OCI-LY1 (cell line): ENCODE measurements around the gene B3GNT2.

ENCODE experiments used
- H2AFZ ChIP-seq: fragments of 200-600 bp; sonication (generic), shearing (Covaris generic); 2 replicates; pipeline ENCODE4 v1.6.0; 2014; ENCODE audit warnings: antibody characterized with exemption, mild to moderate bottlenecking, low read length
- H3F3A ChIP-seq: fragments of 200-600 bp; sonication (generic), shearing (Covaris generic); 2 replicates; pipeline ENCODE4 v1.6.0; 2014; ENCODE audit warnings: mild to moderate bottlenecking, antibody characterized with exemption, low read length, moderate library complexity; ENCODE audit not compliant: insufficient read depth
- H3K27ac ChIP-seq: fragments of 200-600 bp; sonication (generic); 2 replicates; pipeline ENCODE4 v1.5.1; 2014; ENCODE audit warnings: low read length, mixed run types, mild to moderate bottlenecking, low read depth; ENCODE audit not compliant: poor library complexity, severe bottlenecking
- H3K27me3 ChIP-seq: fragments of 200-600 bp; sonication (generic); 2 replicates; pipeline ENCODE4 v1.6.0; 2014; ENCODE audit warnings: antibody characterized with exemption, mild to moderate bottlenecking, low read length, moderate library complexity; ENCODE audit not compliant: insufficient read depth
- H3K36me3 ChIP-seq: fragments of 200-600 bp; sonication (generic); 2 replicates; pipeline ENCODE4 v1.6.1; 2014; ENCODE audit warnings: mild to moderate bottlenecking, antibody characterized with exemption, low read length, moderate library complexity, mixed read lengths; ENCODE audit not compliant: insufficient read depth
- H3K4me1 ChIP-seq: fragments of 200-600 bp; sonication (generic); 2 replicates; pipeline ENCODE4 v1.5.1; 2014; ENCODE audit warnings: mild to moderate bottlenecking, low read length, moderate library complexity; ENCODE audit not compliant: insufficient read depth, severe bottlenecking
- H3K4me2 ChIP-seq: fragments of 200-600 bp; sonication (generic), shearing (Covaris generic); 2 replicates; pipeline ENCODE4 v1.6.1; 2014; ENCODE audit warnings: low read length
- H3K4me3 ChIP-seq: fragments of 200-600 bp; sonication (generic); 2 replicates; pipeline ENCODE4 v1.5.1; 2014; ENCODE audit warnings: low read length, low read depth, mild to moderate bottlenecking, mixed read lengths; ENCODE audit not compliant: poor library complexity, severe bottlenecking
- H3K79me2 ChIP-seq: fragments of 200-600 bp; shearing (Covaris generic); 2 replicates; pipeline ENCODE4 v1.6.1; 2016; ENCODE audit warnings: mixed run types, low read length, mixed read lengths; ENCODE audit not compliant: insufficient read depth
- H3K9ac ChIP-seq: fragments of 200-600 bp; sonication (generic), shearing (Covaris generic); 2 replicates; pipeline ENCODE4 v1.6.1; 2014; ENCODE audit warnings: mild to moderate bottlenecking, low read length, mixed read lengths
- H3K9me2 ChIP-seq: fragments of 200-600 bp; sonication (generic), shearing (Covaris generic); 2 replicates; pipeline ENCODE4 v1.6.1; 2014; ENCODE audit warnings: low read depth, mild to moderate bottlenecking, low read length, mixed read lengths
- H3K9me3 ChIP-seq: fragments of 200-600 bp; shearing (Covaris generic); 2 replicates; pipeline ENCODE4 v1.6.1; 2014; ENCODE audit warnings: low read length, mixed read lengths
- H4K20me1 ChIP-seq: fragments of 200-600 bp; sonication (generic), shearing (Covaris generic); 2 replicates; pipeline ENCODE4 v1.6.0; 2016; ENCODE audit warnings: mild to moderate bottlenecking, low read length; ENCODE audit not compliant: insufficient read depth
- EZH2 ChIP-seq: fragments of 200-600 bp; sonication (generic), shearing (Covaris generic); IDR thresholded peaks from 2 replicates; pipeline ENCODE4 v1.8.0; 2017; ENCODE audit warnings: borderline replicate concordance, mixed run types, mild to moderate bottlenecking, antibody characterized with exemption, low read length, moderate library complexity, mixed read lengths
- TF ChIP-seq, protein P1 (sequence below): fragments of 200-600 bp; sonication (generic), shearing (Covaris generic); IDR thresholded peaks from 2 replicates; pipeline ENCODE4 v1.5.1; 2017; ENCODE audit warnings: mild to moderate bottlenecking, antibody characterized with exemption, low read length, moderate library complexity, mixed read lengths

Gene B3GNT2

DNA sequence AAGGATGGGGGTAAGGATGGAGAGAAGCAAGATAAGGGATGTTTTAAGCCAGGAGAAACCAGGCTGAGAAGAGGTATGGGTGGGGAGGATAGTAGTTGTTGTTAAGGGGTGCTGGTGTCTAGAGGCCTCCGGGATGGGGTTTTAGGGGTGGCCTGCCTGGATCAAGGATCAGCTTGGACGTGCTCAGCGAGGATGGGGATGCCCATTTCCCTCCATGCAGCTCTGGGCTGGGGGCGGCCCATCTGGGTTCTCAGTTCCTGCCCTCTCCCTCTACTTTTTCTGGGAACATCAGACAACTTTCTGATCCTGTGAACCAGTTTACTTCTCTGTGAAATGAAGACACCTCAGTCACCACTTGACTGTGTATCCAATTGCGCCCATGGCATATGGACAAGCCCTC is 10.1 kb downstream of the B3GNT2 start:
- Histone ChIP-seq H3K4me1 (peaks cover 17% of the 10 kb centered on the region), H3K9me3 (no peaks in the 10 kb centered on the region), H3K79me2 (peaks cover 100% of the 10 kb centered on the region), H3K9ac (no peak overlapping the region), H3K4me2 (no peak overlapping the region), H3K9me2 (no peaks in the 10 kb centered on the region), H3K36me3 (peaks cover 62% of the 10 kb centered on the region), H3K4me3 (no peak overlapping the region), H3F3A (no peaks in the 10 kb centered on the region), H3K27ac (no peak overlapping the region), H2AFZ (no peak overlapping the region), H4K20me1 (peaks cover 4% of the 10 kb centered on the region; the same call in 1 of the 2 replicates), H3K27me3 (no peaks in the 10 kb centered on the region)
- no peak for TF ChIP-seq EZH2
- TF ChIP-seq, protein P1, sequence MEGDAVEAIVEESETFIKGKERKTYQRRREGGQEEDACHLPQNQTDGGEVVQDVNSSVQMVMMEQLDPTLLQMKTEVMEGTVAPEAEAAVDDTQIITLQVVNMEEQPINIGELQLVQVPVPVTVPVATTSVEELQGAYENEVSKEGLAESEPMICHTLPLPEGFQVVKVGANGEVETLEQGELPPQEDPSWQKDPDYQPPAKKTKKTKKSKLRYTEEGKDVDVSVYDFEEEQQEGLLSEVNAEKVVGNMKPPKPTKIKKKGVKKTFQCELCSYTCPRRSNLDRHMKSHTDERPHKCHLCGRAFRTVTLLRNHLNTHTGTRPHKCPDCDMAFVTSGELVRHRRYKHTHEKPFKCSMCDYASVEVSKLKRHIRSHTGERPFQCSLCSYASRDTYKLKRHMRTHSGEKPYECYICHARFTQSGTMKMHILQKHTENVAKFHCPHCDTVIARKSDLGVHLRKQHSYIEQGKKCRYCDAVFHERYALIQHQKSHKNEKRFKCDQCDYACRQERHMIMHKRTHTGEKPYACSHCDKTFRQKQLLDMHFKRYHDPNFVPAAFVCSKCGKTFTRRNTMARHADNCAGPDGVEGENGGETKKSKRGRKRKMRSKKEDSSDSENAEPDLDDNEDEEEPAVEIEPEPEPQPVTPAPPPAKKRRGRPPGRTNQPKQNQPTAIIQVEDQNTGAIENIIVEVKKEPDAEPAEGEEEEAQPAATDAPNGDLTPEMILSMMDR = no peak

DNA sequence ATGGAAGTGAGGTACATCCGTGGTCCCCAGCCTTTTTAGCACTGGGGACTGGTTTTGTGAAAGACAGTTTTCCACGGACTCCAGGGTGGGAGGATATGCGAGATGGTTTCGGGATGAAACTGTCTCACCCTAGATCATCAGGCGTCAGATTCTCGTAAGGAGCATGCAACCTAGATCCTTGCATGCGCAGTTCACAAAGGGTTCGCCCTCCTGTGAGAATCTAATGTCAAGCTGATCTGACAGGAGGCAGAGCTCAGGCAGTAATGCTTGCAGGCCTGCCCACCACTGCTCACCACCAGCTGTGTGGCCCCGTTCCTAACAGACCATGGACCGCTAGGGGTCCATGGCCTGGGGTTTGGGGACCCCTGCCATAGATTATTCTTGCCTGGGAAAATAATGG is 11.6 kb downstream of the B3GNT2 start:
- Histone ChIP-seq H4K20me1 (no peaks in the 10 kb centered on the region), H2AFZ (no peak overlapping the region), H3K4me3 (no peak overlapping the region), H3F3A (no peaks in the 10 kb centered on the region), H3K9me2 (no peaks in the 10 kb centered on the region), H3K27ac (no peak overlapping the region), H3K9me3 (no peaks in the 10 kb centered on the region; the same call in 1 of the 2 replicates), H3K79me2 (peaks cover 100% of the 10 kb centered on the region), H3K27me3 (no peaks in the 10 kb centered on the region), H3K9ac (no peak overlapping the region), H3K4me2 (no peak overlapping the region), H3K36me3 (peaks cover 72% of the 10 kb centered on the region), H3K4me1 (peaks cover 2% of the 10 kb centered on the region)
- TF ChIP-seq, protein P1 = no peak
- no peak for TF ChIP-seq EZH2

DNA sequence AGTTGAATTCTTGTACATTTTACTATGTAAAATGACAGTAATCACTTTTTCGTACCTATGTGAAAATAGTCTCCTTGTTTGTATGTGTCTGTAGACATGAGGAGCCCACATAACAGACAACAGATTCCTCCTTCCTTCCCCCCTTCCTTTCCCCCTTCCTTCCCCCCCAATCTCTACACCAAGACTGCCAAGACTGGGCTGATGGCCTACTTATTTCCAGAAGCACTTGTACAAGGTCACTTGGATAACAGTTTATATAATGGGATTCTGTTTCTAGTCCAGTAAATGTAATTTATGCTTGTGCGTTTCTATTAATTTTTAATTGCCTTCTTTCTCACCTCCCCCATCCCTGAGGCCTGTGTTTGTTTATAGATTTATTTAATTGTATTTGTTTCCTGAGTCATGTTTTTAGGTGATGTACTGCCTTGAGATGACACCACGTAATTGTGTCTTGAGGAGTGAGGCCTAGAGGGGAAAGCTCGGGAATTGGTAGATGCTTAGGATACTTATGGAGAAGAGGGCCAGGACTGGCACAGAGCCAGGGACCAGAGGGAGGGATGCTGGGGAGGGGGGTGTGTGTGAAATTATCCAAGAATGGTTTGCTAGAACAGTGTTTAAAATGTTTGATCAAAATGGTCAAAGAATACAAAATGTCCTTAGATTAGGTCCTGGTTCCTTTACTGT is 12.3 kb downstream of the B3GNT2 start:
- TF ChIP-seq EZH2 = no peak
- TF ChIP-seq, protein P1 = no peak
- Histone ChIP-seq H3K9ac (no peak overlapping the region), H3K27me3 (no peaks in the 10 kb centered on the region), H3K4me1 (no peaks in the 10 kb centered on the region), H3K36me3 (peaks cover 79% of the 10 kb centered on the region), H3F3A (no peaks in the 10 kb centered on the region), H3K4me2 (no peak overlapping the region), H3K27ac (no peak overlapping the region), H3K9me3 (no peaks in the 10 kb centered on the region; the same call in 1 of the 2 replicates), H3K9me2 (no peaks in the 10 kb centered on the region), H4K20me1 (no peaks in the 10 kb centered on the region), H2AFZ (no peak overlapping the region), H3K4me3 (no peak overlapping the region), H3K79me2 (peaks cover 100% of the 10 kb centered on the region)
